Neural crest cell (in vitro differentiated cells): ENCODE measurements around the gene CHMP6. TPM values are rescaled to one million over a fixed set of nuclear protein-coding genes. Genes with fewer than 3 reads are reported as not detected.

Source experiments
- DNase-seq: peaks from one replicate; pipeline ENCODE4 v3.0.0; 2021; ENCODE audit warnings: low read depth, mixed read lengths, low spot score
- H3K27ac Mint-ChIP-seq: one replicate; pipeline ENCODE4 v1.8.0; 2021; ENCODE audit warnings: mild to moderate bottlenecking, mixed read lengths; ENCODE audit not compliant: unreplicated experiment
- H3K27me3 Mint-ChIP-seq: 2 replicates; pipeline ENCODE4 v1.8.0; 2021; ENCODE audit warnings: low read depth, mild to moderate bottlenecking, mixed read lengths
- H3K36me3 Mint-ChIP-seq: 2 replicates; pipeline ENCODE4 v1.8.0; 2021; ENCODE audit warnings: low read depth, mild to moderate bottlenecking, mixed read lengths
- H3K4me1 Mint-ChIP-seq: 2 replicates; pipeline ENCODE4 v1.8.0; 2021; ENCODE audit warnings: mixed read lengths
- H3K4me3 Mint-ChIP-seq: one replicate; pipeline ENCODE4 v1.8.0; 2021; ENCODE audit warnings: mild to moderate bottlenecking, mixed read lengths
- H3K9me3 Mint-ChIP-seq: 2 replicates; pipeline ENCODE4 v1.8.0; 2021; ENCODE audit warnings: mixed read lengths
- CTCF ChIP-seq: fragments of 200-600 bp; sonication (generic); conservative IDR thresholded peaks from 2 replicates; pipeline ENCODE4 v1.5.0; 2021; ENCODE audit warnings: antibody characterized with exemption, mild to moderate bottlenecking
- total RNA-seq: library from RNA; stranded (reverse); gene quantifications from 2 replicates; pipeline ENCODE4 v1.2.1, GENCODE V29; 2021

The CHMP6 gene
- total RNA-seq, 1 donor from 2014 or later: 32.7 TPM

- Mint-ChIP-seq H3K4me3 (no peak overlapping the region), H3K9me3 (no peaks in the 10 kb centered on the region), H3K27ac (no peak overlapping the region), H3K4me1 (no peaks in the 10 kb centered on the region), H3K27me3 (no peaks in the 10 kb centered on the region), H3K36me3 (peaks cover 4% of the 10 kb centered on the region)
- DNase-seq: no peak
- no peak for TF ChIP-seq CTCF
These were observed 30.7 kb upstream of the CHMP6 start for GRCh38 chr17:80960797-80961452.

GRCh38 chr17:80961541-80962330, 29.9 kb upstream of the CHMP6 start:
- no peaks in the 10 kb centered on the region for H3K27me3 Mint-ChIP-seq
- no peak for TF ChIP-seq CTCF
- no peak overlapping the region for H3K4me3 Mint-ChIP-seq
- H3K4me1 Mint-ChIP-seq: no peaks in the 10 kb centered on the region
- DNase-seq: no peak
- no peak overlapping the region for H3K27ac Mint-ChIP-seq
- no peaks in the 10 kb centered on the region for H3K9me3 Mint-ChIP-seq
- peaks cover 4% of the 10 kb centered on the region for H3K36me3 Mint-ChIP-seq

- H3K4me1 Mint-ChIP-seq: no peaks in the 10 kb centered on the region
- no peak overlapping the region for H3K4me3 Mint-ChIP-seq
- peaks cover 4% of the 10 kb centered on the region for H3K36me3 Mint-ChIP-seq
- peak overlapping the region; percentile 43 for H3K27ac Mint-ChIP-seq
- no peak for DNase-seq
- TF ChIP-seq CTCF: no peak
- H3K9me3 Mint-ChIP-seq: no peaks in the 10 kb centered on the region
- no peaks in the 10 kb centered on the region for H3K27me3 Mint-ChIP-seq
These were observed 29.0 kb upstream of the CHMP6 start for GRCh38 chr17:80962356-80963329.

- Mint-ChIP-seq H3K36me3 (peaks cover 4% of the 10 kb centered on the region), H3K4me1 (peaks cover 4% of the 10 kb centered on the region), H3K27me3 (no peaks in the 10 kb centered on the region), H3K4me3 (no peak overlapping the region), H3K9me3 (no peaks in the 10 kb centered on the region), H3K27ac (peak overlapping the region; percentile 50)
- TF ChIP-seq CTCF: no peak
- no peak for DNase-seq
These were observed 27.7 kb upstream of the CHMP6 start for GRCh38 chr17:80963812-80964543.

- Mint-ChIP-seq H3K27ac (no peak overlapping the region), H3K9me3 (no peaks in the 10 kb centered on the region), H3K4me1 (peaks cover 4% of the 10 kb centered on the region), H3K4me3 (no peak overlapping the region), H3K27me3 (no peaks in the 10 kb centered on the region), H3K36me3 (peaks cover 4% of the 10 kb centered on the region)
- no peak for DNase-seq
- no peak for TF ChIP-seq CTCF
These were observed 27.1 kb upstream of the CHMP6 start for GRCh38 chr17:80964544-80964856.
